Osteoblast (primary cell): Measurements from ENCODE around the gene MBNL3. TPM values are rescaled to one million over a fixed set of nuclear protein-coding genes. Genes with fewer than 3 reads are reported as not detected.

ENCODE experiments used
- DNase-seq: peaks from one replicate; pipeline ENCODE4 v3.0.0; 2011; ENCODE audit warnings: low spot score, mixed read lengths; ENCODE audit not compliant: insufficient read length; ENCODE audit errors: missing footprints
- H2AFZ ChIP-seq: 2 replicates; pipeline ENCODE4 v1.6.0; 2011; ENCODE audit warnings: mild to moderate bottlenecking, low read length
- H3K27ac ChIP-seq: 2 replicates; pipeline ENCODE4 v1.5.1; 2011; ENCODE audit warnings: mild to moderate bottlenecking, low read depth, low read length, moderate library complexity
- H3K27me3 ChIP-seq: 2 replicates; pipeline ENCODE4 v1.6.0; 2012; ENCODE audit warnings: mild to moderate bottlenecking, control low read depth, inconsistent platforms, low read length, moderate library complexity; ENCODE audit not compliant: insufficient read depth
- H3K36me3 ChIP-seq: 2 replicates; pipeline ENCODE4 v1.5.1; 2011; ENCODE audit warnings: mild to moderate bottlenecking, low read length, control low read depth, moderate library complexity; ENCODE audit not compliant: insufficient read depth
- H3K4me1 ChIP-seq: 2 replicates; pipeline ENCODE4 v1.5.1; 2011; ENCODE audit warnings: mild to moderate bottlenecking, low read length, control low read depth, moderate library complexity; ENCODE audit not compliant: insufficient read depth
- H3K4me2 ChIP-seq: 2 replicates; pipeline ENCODE4 v1.6.0; 2011; ENCODE audit warnings: mild to moderate bottlenecking, low read length; ENCODE audit not compliant: insufficient read depth
- H3K4me3 ChIP-seq: fragments of 200-600 bp; sonication (generic); 3 replicates; pipeline ENCODE4 v1.5.1; 2012; ENCODE audit warnings: mild to moderate bottlenecking, low read length, inconsistent platforms; ENCODE audit not compliant: insufficient read depth
- H3K79me2 ChIP-seq: 2 replicates; pipeline ENCODE4 v1.6.0; 2012; ENCODE audit warnings: mild to moderate bottlenecking, low read length, control low read depth, inconsistent platforms; ENCODE audit not compliant: insufficient read depth
- H3K9me3 ChIP-seq: 2 replicates; pipeline ENCODE4 v1.5.1; 2011; ENCODE audit warnings: low read depth, low read length, control low read depth
- H4K20me1 ChIP-seq: 2 replicates; pipeline ENCODE4 v1.6.0; 2012; ENCODE audit warnings: mild to moderate bottlenecking, low read length, control low read depth; ENCODE audit not compliant: insufficient read depth
- CTCF ChIP-seq: IDR thresholded peaks from 2 replicates; pipeline ENCODE4 v1.5.1; 2011; ENCODE audit warnings: mild to moderate bottlenecking, low read depth, low read length, moderate library complexity; ENCODE audit errors: extremely low read depth
- total RNA-seq: library from RNA; depleted of rRNA; stranded (reverse); fragments of >200 nt; gene quantifications from 2 replicates; pipeline ENCODE4 v1.2.3, GENCODE V29; 2012

The MBNL3 gene
- total RNA-seq, 1 donor, result 1.8 TPM

GRCh38 chrX:132413459-132413858 is 75.4 kb downstream of the MBNL3 start:
- Histone ChIP-seq H4K20me1 (no peaks in the 10 kb centered on the region), H3K4me1 (no peaks in the 10 kb centered on the region), H3K27ac (no peak overlapping the region), H3K36me3 (no peaks in the 10 kb centered on the region), H2AFZ (no peak overlapping the region), H3K79me2 (no peaks in the 10 kb centered on the region), H3K4me2 (no peak overlapping the region), H3K9me3 (no peaks in the 10 kb centered on the region), H3K27me3 (peaks cover 26% of the 10 kb centered on the region), H3K4me3 (no peak overlapping the region)
- no peak for TF ChIP-seq CTCF
- no peak for DNase-seq

GRCh38 chrX:132412208-132412607 is 76.6 kb downstream of the MBNL3 start:
- no peaks in the 10 kb centered on the region for H3K4me1 ChIP-seq
- H2AFZ ChIP-seq, result no peak overlapping the region
- H3K4me2 ChIP-seq, result no peak overlapping the region
- no peak for DNase-seq
- no peak overlapping the region for H3K27ac ChIP-seq
- H3K27me3 ChIP-seq, result peaks cover 26% of the 10 kb centered on the region
- H3K9me3 ChIP-seq, result no peaks in the 10 kb centered on the region
- no peaks in the 10 kb centered on the region for H4K20me1 ChIP-seq
- H3K4me3 ChIP-seq, result no peak overlapping the region
- TF ChIP-seq CTCF, result no peak
- no peaks in the 10 kb centered on the region for H3K79me2 ChIP-seq
- H3K36me3 ChIP-seq, result no peaks in the 10 kb centered on the region

GRCh38 chrX:132411310-132411977 is 77.4 kb downstream of the MBNL3 start:
- no peaks in the 10 kb centered on the region for H3K9me3 ChIP-seq
- no peak overlapping the region for H2AFZ ChIP-seq
- no peak for DNase-seq
- H3K4me3 ChIP-seq, result no peak overlapping the region
- H3K79me2 ChIP-seq, result no peaks in the 10 kb centered on the region
- H4K20me1 ChIP-seq, result no peaks in the 10 kb centered on the region
- H3K36me3 ChIP-seq, result no peaks in the 10 kb centered on the region
- no peak overlapping the region for H3K27ac ChIP-seq
- peaks cover 29% of the 10 kb centered on the region for H3K27me3 ChIP-seq
- TF ChIP-seq CTCF, result no peak
- H3K4me1 ChIP-seq, result no peaks in the 10 kb centered on the region
- H3K4me2 ChIP-seq, result no peak overlapping the region

GRCh38 chrX:132409780-132410556 is 78.9 kb downstream of the MBNL3 start:
- Histone ChIP-seq H3K27ac (no peak overlapping the region), H3K4me1 (no peaks in the 10 kb centered on the region), H3K36me3 (no peaks in the 10 kb centered on the region), H3K4me2 (no peak overlapping the region), H3K4me3 (no peak overlapping the region), H3K27me3 (peaks cover 29% of the 10 kb centered on the region), H3K79me2 (no peaks in the 10 kb centered on the region), H2AFZ (no peak overlapping the region), H3K9me3 (no peaks in the 10 kb centered on the region), H4K20me1 (no peaks in the 10 kb centered on the region)
- TF ChIP-seq CTCF, result no peak
- DNase-seq, result no peak
